Left ventricle myocardium inferior (tissue), 1 donor: ENCODE data around the gene HLA-DRA. TPM values are rescaled to one million over a fixed set of nuclear protein-coding genes. Genes with fewer than 3 reads are reported as not detected.
"Not testable (repeated sequence)": the region's sequence is repeated elsewhere in the genome, so short reads cannot be mapped to it uniquely, and the experiment has no call there.

Experiments used
- DNase-seq: peaks from one replicate; pipeline ENCODE4 v3.0.0-alpha.2; 2020
- H3K27ac ChIP-seq: fragments of 200-600 bp; replicated peaks from 2 replicates; pipeline ENCODE4 v1.8.0; 2021
- H3K27me3 ChIP-seq: fragments of 200-600 bp; 2 replicates; pipeline ENCODE4 v1.8.0; 2021; ENCODE audit warnings: low read depth
- H3K36me3 ChIP-seq: fragments of 200-600 bp; 2 replicates; pipeline ENCODE4 v1.8.0; 2021
- H3K4me1 ChIP-seq: fragments of 200-600 bp; 2 replicates; pipeline ENCODE4 v1.8.0; 2021
- H3K4me3 ChIP-seq: fragments of 200-600 bp; 2 replicates; pipeline ENCODE4 v1.8.0; 2021; ENCODE audit warnings: mild to moderate bottlenecking, moderate library complexity
- H3K9me3 ChIP-seq: fragments of 200-600 bp; replicated peaks from 2 replicates; pipeline ENCODE4 v1.8.0; 2021
- CTCF ChIP-seq: fragments of 200-600 bp; IDR thresholded peaks from 2 replicates; pipeline ENCODE4 v1.8.0; 2021; ENCODE audit warnings: antibody characterized with exemption, mild to moderate bottlenecking, borderline replicate concordance
- intact Hi-C: fragments of 100-400 bp; cut with micrococcal nuclease; formaldehyde crosslinking; loops from one replicate; pipeline ENCODE4 v1.11.0; 2022
- total RNA-seq: library from RNA; stranded (reverse); fragmentation: NEBNext Ultra II Directional; extraction: Animal tissue kit (Norgen Biotek cat#: 25700); gene quantifications from one replicate; pipeline ENCODE4 v1.2.1, GENCODE V29; 2021
- donor health status: DM: no; HTN: yes; CAD: no; lungs with severe emphysema.

Gene HLA-DRA
- total RNA-seq, 1 donor from 2014 or later = 87.3 TPM

GRCh38 chr6:32462609-32463008 lies 22.9 kb downstream of the HLA-DRA start:
- H3K4me3 ChIP-seq = no peak overlapping the region
- H3K4me1 ChIP-seq = no peaks in the 10 kb centered on the region
- TF ChIP-seq CTCF = no peak
- intact Hi-C loops = no loop called here
- peaks cover 25% of the 10 kb centered on the region for H3K27me3 ChIP-seq
- H3K36me3 ChIP-seq = no peaks in the 10 kb centered on the region
- DNase-seq = no peak
- H3K9me3 ChIP-seq = no peaks in the 10 kb centered on the region
- H3K27ac ChIP-seq = no peak overlapping the region

- H3K36me3 ChIP-seq, H3K4me1 ChIP-seq, H3K27ac ChIP-seq, H3K9me3 ChIP-seq, H3K4me3 ChIP-seq, DNase-seq, intact Hi-C loops, H3K27me3 ChIP-seq: not testable (repeated sequence)
These were observed 28.2 kb downstream of the HLA-DRA start for GRCh38 chr6:32467743-32468503.

- no peaks in the 10 kb centered on the region for H3K4me1 ChIP-seq
- no peak for DNase-seq
- H3K27me3 ChIP-seq = peaks cover 9% of the 10 kb centered on the region
- H3K36me3 ChIP-seq = no peaks in the 10 kb centered on the region
- H3K9me3 ChIP-seq = no peaks in the 10 kb centered on the region
- H3K4me3 ChIP-seq = no peak overlapping the region
- H3K27ac ChIP-seq = no peak overlapping the region
- intact Hi-C loops = no loop called here
- no peak for TF ChIP-seq CTCF
These were observed 33.2 kb downstream of the HLA-DRA start for GRCh38 chr6:32472781-32473375.

GRCh38 chr6:32473376-32474348 lies 34.0 kb downstream of the HLA-DRA start:
- H3K27me3 ChIP-seq, intact Hi-C loops, H3K4me3 ChIP-seq, H3K4me1 ChIP-seq, H3K36me3 ChIP-seq, DNase-seq, H3K9me3 ChIP-seq: not testable (repeated sequence)
- H3K27ac ChIP-seq = peak overlapping the region; percentile 67

GRCh38 chr6:32475392-32476206 lies 35.9 kb downstream of the HLA-DRA start:
- no peaks in the 10 kb centered on the region for H3K4me1 ChIP-seq
- H3K9me3 ChIP-seq = no peaks in the 10 kb centered on the region
- no peak for TF ChIP-seq CTCF
- intact Hi-C loops = no loop called here
- no peak overlapping the region for H3K27ac ChIP-seq
- H3K4me3 ChIP-seq = no peak overlapping the region
- DNase-seq = no peak
- H3K27me3 ChIP-seq = peaks cover 9% of the 10 kb centered on the region
- no peaks in the 10 kb centered on the region for H3K36me3 ChIP-seq
